ENCODE data around the gene TUBGCP2.

- TF ChIP-seq, protein P1, sequence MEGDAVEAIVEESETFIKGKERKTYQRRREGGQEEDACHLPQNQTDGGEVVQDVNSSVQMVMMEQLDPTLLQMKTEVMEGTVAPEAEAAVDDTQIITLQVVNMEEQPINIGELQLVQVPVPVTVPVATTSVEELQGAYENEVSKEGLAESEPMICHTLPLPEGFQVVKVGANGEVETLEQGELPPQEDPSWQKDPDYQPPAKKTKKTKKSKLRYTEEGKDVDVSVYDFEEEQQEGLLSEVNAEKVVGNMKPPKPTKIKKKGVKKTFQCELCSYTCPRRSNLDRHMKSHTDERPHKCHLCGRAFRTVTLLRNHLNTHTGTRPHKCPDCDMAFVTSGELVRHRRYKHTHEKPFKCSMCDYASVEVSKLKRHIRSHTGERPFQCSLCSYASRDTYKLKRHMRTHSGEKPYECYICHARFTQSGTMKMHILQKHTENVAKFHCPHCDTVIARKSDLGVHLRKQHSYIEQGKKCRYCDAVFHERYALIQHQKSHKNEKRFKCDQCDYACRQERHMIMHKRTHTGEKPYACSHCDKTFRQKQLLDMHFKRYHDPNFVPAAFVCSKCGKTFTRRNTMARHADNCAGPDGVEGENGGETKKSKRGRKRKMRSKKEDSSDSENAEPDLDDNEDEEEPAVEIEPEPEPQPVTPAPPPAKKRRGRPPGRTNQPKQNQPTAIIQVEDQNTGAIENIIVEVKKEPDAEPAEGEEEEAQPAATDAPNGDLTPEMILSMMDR (IDR thresholded peaks at IDR 0.05; ENCODE audit: insufficient read depth, low read depth, low read length) = no peak
- no peak for TF ChIP-seq EZH2 (IDR thresholded peaks at IDR 0.05; ENCODE audit: insufficient read depth, low read length)
Measured at GRCh38 chr10:133235932-133236331, 72.7 kb downstream of the TUBGCP2 start.
